HG03045 (cell line): ENCODE data around the gene CYTH4.

Experiments used
- ATAC-seq: cut with Tn5 transposase; IDR thresholded peaks from one replicate; pipeline ENCODE4 v1.9.1; 2021; ENCODE audit warnings: mild to moderate bottlenecking, moderate library complexity; ENCODE audit not compliant: unreplicated experiment

The CYTH4 gene

DNA sequence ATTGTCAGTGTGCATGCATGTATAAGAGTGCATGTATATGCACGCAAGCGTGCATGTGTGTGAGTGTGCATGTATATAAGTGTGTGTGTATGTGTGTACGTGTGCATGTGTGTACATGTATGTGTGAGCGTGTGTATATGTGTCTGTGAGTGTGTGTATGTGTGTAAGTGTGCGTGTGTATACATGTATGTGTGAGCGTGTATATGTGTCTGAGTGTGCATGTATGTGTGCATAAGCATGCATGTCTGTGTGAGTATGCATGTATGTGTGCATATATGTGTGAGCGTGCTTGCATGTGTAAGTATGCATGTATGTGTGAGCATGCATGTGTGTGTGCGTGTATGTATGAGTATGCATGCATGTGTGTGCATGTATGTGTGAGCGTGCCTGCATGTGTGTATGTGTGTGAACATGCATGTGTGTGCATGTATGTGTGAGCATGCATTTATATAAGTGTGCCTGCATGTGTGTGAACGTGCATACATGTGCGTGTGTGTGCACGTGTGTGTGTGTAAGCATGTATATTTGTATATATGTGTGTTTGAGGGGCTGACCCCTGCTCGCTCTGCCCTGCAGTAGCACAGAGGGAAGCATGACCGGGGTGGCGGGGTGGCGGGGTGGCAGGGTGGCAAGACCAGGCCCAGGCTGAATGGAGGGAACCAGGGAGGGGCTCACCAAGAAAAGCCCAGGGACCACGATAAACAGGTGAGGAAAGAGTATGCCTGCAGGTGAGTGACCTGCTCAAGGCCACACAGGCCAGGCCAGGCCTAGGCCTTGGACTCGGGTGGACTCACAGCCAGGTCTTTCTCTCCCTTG is 26.3 kb downstream of the CYTH4 start:
- no peak for ATAC-seq

DNA sequence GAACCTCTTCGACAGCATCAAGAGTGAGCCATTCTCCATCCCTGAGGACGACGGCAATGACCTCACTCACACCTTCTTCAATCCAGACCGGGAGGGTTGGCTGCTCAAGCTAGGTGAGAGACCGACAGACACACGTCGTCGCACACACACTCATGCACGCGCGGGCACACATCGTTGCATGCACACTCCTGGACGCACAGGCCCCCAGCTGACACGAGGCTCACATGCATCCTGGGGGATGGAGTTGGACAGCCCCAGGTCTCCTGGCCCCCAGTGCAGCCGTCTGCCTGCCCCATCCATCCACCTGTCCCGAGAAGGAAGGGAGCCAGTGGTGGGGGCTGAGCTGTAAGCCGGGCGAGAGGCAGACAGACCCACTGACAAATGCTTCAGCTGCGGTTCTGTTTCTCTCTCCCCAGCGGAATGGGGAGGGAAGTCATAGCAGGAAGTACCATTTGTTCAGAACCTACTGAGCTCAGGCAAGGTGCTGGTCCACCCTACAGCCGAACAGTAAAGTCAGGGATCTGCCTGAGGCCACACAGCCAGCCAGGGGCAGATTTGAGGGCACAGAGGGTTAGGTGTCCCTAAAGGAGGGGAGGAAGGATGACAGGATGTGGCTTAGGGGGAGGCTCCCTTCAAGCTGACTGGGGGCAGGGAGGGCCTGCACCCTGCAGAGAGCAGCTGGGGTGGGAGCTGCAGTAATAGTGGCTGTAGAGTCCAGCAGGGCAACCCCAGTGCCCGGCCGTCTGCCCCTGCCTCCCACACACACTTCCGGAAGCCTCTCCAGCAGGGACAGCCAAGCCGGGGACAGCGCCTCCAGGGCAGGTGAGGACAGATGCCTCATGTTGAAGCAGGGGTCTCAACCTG is 27.1 kb downstream of the CYTH4 start:
- ATAC-seq, result no peak

DNA sequence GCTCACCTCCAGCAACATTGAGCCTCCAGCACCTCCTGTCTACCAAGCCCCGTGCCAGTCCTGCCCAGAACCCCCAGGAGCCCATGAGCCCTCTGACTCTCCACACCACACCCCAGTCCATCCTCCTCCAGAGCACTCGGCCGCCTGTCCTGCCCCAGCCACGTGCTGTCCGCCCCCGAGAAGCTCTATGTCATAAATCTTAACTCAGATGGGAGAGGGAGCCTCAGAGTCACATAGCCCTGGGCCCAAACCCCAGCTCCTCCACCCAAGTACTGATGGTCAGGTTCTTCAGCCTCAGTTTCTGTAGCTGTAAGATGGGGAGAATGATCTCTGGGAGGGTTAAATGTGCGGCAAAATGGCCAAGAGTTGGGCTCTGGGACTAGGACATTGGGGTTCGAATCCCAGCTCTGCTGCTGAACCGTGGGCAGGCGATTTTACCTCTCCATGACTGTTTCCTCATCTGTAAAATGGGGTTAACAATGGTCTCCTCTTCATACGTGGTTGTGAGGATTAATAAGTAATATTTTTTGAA is 27.8 kb downstream of the CYTH4 start:
- ATAC-seq, result no peak

DNA sequence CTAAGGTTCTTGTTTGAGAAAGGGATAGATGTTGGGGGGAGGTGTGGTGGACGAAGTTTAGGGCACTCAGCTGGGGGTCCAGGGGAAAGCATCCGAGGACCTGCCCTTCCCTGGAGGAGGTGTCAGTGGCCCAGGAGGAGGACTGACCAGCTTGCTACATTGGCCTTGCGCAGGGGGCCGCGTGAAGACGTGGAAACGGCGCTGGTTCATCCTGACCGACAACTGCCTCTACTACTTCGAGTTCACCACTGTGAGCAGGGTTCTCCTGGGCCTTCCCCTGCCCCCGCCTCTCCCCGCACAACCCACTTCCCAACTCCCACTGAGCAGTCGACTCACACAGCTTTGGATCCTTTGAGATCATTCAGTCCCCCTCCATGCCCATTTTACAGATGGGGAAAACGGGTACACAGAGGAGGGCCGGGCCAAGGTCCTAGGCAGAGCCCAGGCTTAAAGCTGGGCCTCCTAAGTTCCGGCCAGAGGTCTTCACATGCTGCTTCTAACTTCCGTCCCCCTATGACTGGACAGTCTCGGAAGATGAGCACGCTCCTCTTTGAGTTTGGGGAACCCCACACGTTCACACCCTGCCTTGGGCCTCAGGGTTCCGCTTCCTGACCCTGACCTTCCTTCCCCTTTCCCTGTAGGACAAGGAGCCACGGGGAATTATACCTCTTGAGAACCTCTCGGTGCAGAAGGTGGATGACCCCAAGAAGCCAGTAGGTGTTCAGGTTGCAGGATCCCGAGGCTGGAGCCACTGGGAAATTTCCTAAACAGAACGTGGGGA is 28.7 kb downstream of the CYTH4 start:
- no peak for ATAC-seq

DNA sequence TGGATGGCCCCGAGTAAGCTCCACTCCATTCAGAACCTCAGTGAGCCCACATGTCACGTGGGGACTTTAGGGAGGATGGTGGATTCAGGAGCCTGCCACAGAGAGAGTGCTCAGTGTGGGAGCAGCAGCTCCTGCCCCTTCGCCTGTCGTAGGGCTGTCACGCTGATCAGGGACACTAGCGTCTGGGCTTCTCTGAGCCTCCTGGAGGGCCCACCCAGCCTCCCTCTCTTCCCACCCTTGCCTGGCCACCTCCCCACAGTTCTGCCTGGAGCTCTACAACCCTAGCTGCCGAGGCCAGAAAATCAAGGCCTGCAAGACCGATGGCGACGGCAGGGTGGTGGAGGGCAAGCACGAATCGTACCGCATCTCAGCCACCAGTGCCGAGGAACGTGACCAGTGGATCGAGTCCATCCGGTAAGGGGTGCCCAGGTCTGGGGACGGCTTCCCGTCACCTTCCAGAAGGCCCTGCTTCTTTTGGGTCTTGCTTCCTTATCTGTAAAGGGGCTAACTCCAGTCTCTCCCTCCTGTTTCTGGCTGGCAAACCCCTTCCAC is 29.5 kb downstream of the CYTH4 start:
- no peak for ATAC-seq

DNA sequence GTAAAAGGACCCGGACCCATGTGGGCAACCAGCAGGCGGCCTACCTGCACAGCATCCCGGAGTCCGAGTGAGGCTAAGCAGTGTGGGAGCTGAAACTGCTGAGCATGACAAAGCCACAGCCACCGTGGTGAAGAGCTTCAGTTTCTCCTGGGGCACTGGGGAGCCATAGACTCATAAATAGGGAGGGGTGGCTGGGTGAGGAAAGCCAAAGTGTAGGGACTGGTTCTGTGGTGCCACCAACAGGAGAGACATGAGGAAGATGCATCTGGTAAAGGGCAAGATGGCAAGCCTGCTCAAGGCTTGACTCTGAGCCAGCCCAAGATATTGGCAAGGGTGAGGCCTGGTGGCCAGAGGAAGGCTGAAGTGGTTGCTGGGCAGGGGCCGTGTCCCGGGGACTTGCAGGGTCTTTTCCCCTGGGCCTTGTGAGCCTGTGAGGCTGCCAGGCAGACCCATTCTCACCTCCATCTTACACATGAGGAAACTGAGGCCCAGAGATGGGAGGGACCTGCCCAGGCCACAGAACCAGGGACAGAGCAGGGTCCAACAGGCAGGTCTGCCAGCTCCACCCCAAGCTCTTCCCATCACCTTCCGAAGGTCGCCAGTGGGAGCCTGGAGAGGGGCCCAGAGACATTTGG is 30.4 kb downstream of the CYTH4 start:
- ATAC-seq, result no peak

DNA sequence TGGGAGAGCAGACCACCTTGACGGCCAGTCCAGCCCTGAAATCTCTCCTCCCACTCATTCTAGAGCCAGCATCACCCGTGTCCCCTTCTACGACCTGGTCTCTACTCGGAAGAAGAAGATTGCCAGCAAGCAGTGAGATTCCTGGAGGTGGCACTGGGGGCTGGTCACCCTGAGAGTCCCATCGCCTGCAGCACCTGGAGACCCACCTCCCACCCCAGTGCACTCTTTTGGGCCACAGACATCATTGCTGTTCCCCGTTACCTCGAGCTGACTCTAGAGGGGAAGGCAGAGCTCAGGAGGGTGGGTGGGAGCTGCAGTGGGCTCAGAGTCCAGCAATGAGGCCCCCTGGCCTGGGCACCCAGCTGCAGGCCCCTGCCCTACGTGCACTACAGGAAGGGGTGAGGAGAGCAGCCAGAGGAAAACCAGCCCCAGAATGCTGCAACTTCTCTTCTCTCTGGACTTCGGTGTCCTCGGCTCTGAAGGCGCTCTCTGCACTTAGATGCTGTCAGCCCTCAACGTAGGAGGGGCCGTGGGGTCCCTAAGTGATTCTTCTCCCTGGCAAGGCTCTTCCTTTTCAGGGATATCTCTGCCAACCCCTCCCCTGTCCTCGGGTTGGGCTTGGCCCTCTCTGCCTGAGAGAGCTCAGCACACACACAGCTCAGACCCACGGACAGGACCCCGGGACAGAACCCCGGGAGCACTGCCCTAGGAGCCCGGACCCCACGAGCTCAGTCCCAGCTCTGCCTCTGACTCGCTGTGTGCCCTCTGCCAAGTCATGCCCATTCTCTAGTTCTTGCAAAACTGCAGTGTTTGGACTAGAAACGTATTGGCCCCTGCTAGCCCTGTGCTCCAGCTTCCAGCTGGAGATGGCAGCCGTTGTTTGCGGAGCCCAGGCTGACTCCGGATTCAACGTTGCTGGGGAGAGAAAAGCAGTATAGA is 31.3 kb downstream of the CYTH4 start:
- ATAC-seq, result no peak

DNA sequence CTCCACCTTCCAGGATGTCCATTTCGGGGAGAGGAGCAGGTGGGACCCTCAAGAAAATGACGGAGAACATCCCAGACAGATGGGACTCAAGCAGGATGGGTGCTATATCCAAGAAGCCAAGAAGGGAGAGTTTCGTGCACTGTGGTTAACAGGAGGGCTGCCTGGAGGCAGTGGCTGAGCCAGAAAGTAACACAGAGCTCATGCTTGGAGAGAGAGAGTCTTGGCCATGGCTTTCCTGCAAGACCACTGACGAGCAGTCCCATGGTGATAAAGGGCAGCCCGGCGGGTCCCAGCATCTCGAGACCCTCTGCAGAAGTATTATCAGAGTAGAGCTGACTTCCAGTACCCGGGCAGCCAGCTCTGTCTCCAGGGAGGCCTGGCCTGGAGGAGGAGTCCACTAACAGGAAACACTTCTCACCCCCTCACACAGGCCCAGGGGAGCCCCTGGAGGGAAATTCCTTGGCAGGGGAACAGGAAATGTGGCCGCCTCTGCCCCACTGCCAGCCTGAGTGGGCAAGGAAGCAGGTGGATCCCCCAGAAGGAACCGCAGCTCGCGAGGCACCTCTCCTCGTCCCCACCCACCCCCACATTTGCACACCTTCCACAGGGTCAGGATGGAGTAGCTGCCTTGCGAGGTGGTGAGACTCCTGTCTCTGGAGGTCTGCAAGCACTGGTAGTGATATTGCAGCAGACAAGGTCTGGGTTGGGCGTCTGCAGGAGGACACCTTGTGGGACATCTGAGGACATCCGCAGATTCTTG is 32.2 kb downstream of the CYTH4 start:
- ATAC-seq, result no peak

DNA sequence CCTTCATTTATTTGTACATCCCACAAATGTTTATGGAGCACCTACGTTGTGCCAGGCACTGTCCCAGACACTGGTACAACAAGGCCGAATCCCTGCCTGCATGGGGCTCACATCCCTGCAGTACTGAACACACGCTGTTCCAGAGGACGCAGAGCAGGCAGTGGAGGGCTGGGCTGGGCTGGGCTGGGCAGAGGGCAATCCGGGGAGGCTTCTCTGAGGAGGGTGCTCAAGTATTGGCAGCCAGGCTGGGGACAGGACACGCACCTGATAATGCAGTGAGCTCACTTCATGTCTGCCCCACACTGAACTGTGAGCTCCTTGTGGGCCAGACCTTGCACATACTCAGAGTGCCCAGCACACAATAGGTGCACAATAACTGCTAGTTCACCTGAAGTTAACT is 34.1 kb downstream of the CYTH4 start:
- no peak for ATAC-seq

DNA sequence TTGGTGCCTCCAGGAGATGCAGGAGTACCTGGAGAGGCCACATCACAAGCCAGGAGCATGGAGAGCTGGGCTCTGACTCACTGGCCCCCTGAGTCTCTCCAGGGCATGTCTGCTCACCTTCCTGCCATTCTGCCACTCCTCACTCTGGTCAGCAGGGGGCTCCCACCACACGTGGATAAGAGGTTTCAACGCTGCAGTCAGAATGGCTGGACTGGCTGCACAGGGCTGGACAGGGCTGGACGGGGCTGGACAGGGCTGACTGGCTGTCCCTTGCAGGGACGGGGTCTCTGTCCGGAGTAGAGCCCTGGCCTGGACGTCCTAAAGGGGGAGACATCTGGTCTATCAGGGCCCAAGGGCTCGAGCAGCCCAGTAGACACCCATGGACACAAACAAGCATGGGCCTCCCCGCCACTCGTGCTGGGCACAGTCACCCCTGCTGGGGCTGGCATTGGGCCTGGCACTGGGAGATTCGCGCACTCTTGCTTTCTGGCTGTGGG is 34.6 kb downstream of the CYTH4 start:
- ATAC-seq, result no peak

DNA sequence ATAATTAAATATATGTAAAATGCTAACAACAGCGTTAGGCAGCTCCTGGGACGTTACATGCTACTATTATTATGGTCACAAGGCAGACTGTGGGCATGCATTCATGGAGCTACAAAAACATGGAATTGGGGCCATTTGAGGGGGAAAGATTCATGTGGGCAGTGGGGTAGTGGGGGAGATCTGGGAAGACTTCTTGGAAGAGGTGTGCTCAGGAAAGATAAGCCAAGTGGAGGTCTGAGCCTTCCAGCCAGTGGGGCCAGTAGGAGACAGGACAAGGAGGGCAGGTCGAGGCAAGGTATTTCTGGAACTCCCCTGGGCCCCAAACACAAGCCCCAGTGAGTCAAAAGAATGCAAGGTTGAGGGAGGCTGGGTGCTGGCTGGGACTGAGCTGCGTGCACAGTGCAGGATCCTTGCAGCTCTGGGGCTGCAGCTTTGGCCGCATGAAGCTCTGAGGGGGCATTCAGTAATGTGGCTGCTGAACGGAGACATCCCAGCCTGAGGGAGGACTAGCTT is 35.4 kb downstream of the CYTH4 start:
- no peak for ATAC-seq

DNA sequence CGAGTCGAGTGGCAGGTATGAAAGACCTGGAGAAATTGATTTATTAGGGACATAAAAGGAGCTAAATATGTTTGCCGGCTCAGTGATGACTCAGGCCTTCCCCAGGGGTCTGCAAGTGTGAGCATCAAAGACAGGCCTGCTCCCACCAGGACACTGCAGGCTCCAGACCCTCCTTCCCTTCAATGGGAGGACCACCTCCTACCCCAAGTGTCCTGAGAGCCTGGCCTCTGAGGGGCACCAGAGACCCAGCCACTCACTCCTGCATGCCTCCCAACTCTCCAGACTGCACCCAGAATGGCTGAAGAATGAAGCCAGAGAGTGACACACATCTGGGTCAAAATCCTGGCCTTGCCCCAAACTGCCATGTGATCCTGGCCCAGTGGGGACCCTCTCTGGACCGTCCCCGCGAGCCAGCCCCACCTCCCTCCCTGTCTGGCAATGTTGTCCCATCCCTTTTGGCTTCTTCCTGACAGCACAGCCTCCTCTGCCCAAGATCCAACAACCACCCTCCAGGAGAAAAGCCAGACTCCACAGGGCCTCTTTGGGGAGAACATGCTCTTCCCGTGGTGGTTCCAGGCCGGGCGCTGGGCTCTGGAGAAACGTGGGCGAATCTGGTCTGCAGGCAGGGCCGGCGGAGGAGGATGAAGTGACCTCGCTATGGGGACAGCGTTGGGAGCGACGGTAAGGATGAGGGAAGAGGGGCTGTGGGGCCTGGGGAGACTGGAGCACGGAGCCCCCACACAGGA is 36.2 kb downstream of the CYTH4 start:
- ATAC-seq, result no peak

DNA sequence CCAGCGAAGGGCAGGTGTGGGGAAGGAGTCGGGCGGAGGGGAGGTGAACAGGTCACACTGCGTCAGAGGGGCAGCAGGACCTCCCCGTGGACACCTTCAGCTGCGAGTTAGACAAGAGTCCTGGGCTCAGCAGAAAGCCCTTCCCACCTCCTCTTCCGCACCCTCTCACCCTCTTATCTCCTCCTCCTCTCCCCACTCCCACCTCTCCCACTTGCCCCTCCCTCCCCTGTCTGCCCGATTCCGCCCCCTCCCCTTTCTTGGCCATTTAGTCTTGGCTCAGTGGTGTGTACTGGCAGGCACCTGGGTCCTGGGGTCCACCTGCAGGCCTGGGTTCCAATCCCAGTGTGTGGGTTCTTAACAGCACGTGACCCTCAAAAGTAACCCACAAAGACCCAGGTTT is 37.2 kb downstream of the CYTH4 start:
- no peak for ATAC-seq

DNA sequence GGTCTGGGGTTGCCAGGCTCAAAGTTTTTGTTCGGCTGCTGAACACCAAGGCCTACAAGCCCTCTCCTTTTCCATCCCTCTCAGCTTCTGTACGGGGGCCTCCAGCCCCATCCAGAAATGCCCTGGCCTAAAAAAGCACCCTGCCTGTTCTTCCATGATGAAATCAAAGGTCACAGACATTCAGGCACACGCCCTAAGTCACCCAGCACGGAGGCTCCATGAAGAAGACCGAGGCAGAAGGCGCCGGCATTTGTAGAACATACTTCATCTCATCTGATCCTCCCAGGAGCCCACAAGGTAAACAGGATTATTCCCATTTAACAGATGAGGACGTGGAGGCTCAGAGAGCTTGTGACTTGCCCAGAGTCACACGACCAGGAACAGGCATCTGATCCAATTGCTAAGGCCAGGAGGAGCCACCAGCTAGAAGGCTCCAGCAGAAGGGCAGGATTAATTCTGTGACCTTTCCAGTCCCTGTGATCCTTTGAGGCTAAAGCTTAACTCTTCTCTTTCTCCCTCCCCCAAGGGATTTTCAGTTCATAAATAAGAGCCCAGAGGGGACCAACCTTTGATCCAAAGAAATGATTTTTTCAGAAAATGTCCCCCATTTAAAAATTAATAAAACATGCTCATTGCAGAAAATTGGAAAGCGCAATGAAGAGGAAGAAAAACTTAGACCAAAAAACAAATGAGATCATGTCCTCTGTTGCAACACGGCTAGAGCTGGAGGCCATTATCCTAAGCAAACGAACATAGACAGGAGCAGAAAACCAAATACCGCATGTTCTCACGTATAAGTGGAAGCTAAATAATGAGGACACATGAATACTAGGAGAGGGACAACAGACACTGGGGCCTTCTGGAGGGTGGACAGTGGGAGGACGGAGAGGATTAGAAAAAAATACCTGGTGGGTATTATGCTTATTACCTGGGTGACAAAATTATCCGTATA is 38.7 kb downstream of the CYTH4 start:
- ATAC-seq, result no peak

DNA sequence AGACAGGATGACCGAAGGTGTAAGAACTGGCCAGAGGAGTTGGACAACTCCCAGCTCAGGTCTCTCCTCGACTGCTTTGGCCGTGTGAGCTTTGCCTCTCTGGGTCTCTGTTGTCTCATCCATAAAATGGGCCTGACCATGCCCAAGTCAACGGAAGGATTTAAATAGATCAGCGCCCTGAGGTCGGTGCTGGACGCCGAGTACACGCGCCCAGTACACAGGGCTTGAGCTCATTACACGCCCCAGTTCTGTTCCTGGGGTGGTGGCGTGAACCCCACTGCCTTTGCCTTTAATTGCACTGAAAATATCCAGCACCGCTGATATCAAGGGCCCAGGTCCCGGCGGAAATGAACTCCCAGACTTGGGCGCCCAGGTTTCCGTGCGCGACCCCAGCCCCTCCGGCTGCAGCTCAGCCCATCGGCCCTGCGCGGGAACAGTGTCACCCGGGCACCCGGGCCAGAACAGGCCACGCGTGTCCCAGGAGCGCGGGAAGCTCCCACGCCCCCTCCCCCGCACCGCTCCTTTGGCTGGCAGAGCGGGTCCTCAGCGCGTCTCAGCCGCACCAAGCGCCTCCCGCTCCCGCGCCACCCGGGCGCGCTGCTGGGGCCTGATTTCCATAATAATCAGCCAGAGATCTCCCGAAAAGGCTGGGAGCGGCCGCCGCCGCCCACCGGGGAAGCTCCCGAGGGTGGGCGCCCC is 42.2 kb downstream of the CYTH4 start:
- no peak for ATAC-seq

DNA sequence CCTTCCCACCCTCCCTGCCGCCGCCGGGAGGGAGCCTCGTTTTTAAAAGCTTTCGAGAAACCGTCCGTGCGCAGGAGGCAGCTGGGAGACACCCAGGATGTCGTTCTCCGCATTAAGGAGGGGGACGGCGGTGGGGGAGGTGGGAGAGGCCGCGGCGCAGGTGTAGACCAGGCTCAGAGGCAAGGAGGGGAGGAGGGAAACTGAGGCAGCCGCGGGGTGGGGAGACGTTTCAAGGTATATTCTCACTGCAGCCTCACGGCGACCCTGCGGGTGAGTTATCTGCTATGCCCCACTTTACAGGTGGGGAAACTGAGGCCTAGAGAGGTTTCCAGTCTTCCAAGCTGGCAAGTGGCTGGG is 42.7 kb downstream of the CYTH4 start:
- ATAC-seq, result no peak
